Effector memory CD4-positive, alpha-beta T cell (primary cell): ENCODE data around the gene BLOC1S3.

Experiments used
- DNase-seq, 3 donors: peaks; one replicate each; pipeline ENCODE4 v3.0.0-alpha.2; 2020
- H3K27ac ChIP-seq: 2 replicates; pipeline ENCODE4 v1.7.0; 2013; ENCODE audit warnings: mild to moderate bottlenecking, low read length, moderate library complexity; ENCODE audit not compliant: insufficient read depth, poor library complexity, severe bottlenecking
- H3K27me3 ChIP-seq: replicated peaks from 2 replicates; pipeline ENCODE4 v1.7.0; 2013; ENCODE audit warnings: mild to moderate bottlenecking, low read length; ENCODE audit not compliant: insufficient read depth, control insufficient read depth, poor library complexity, severe bottlenecking
- H3K36me3 ChIP-seq: 2 replicates; pipeline ENCODE4 v1.7.0; 2013; ENCODE audit warnings: mild to moderate bottlenecking, low read length, moderate library complexity; ENCODE audit not compliant: control insufficient read depth, insufficient read depth
- H3K4me1 ChIP-seq: 2 replicates; pipeline ENCODE4 v1.7.0; 2013; ENCODE audit warnings: low read length, mild to moderate bottlenecking; ENCODE audit not compliant: control insufficient read depth, insufficient read depth, poor library complexity, severe bottlenecking
- H3K4me3 ChIP-seq: 2 replicates; pipeline ENCODE4 v1.7.0; 2013; ENCODE audit warnings: low read length, low read depth, mild to moderate bottlenecking; ENCODE audit not compliant: insufficient read depth, poor library complexity, severe bottlenecking
- H3K9me3 ChIP-seq: 2 replicates; pipeline ENCODE4 v1.7.0; 2013; ENCODE audit warnings: mild to moderate bottlenecking, low read length, moderate library complexity; ENCODE audit not compliant: control insufficient read depth
- total RNA-seq, 3 donors: gene quantifications; one replicate each; lab custom pipeline; 2026; lab: John Stamatoyannopoulos, UW

Gene BLOC1S3
- 7.6 to 12.2 (median 8.3) reads per million in 3 donors for total RNA-seq

- Histone ChIP-seq H3K27me3 (no peaks in the 10 kb centered on the region), H3K4me1 (peaks cover 19% of the 10 kb centered on the region), H3K27ac (peak within 1 kb of the TSS; percentile 86), H3K9me3 (no peaks in the 10 kb centered on the region), H3K36me3 (peaks cover 9% of the 10 kb centered on the region), H3K4me3 (peak within 1 kb of the TSS; percentile 81)
- DNase-seq, result peak; percentile 99 to 100 (median 100)
Measured at GRCh38 chr19:45178262-45179071, at the start of gene BLOC1S3. Gene BLOC1S3, plus strand, starts transcription at chr19:45178784. Its CDS starts 513 bp downstream, at chr19:45179297.

GRCh38 chr19:45128806-45129205, 49.8 kb upstream of the BLOC1S3 start:
- DNase-seq, result no peak
- Histone ChIP-seq H3K36me3 (no peaks in the 10 kb centered on the region), H3K27ac (no peak overlapping the region)

GRCh38 chr19:45130236-45130635, 48.3 kb upstream of the BLOC1S3 start:
- no peak for DNase-seq
- H3K9me3 ChIP-seq, result no peaks in the 10 kb centered on the region
- peaks cover 4% of the 10 kb centered on the region for H3K4me1 ChIP-seq
- no peak overlapping the region for H3K27ac ChIP-seq
- no peaks in the 10 kb centered on the region for H3K36me3 ChIP-seq
- no peak overlapping the region for H3K4me3 ChIP-seq
- H3K27me3 ChIP-seq, result no peaks in the 10 kb centered on the region

More at GRCh38 chr19:45128806-45129205, 49.8 kb upstream of the BLOC1S3 start:
- no peaks in the 10 kb centered on the region for H3K27me3 ChIP-seq
- H3K4me1 ChIP-seq, result peaks cover 4% of the 10 kb centered on the region
- H3K9me3 ChIP-seq, result no peaks in the 10 kb centered on the region
- no peak overlapping the region for H3K4me3 ChIP-seq

GRCh38 chr19:45130888-45131615, 47.5 kb upstream of the BLOC1S3 start:
- no peak overlapping the region for H3K4me3 ChIP-seq
- H3K4me1 ChIP-seq, result peaks cover under 1% of the 10 kb centered on the region

GRCh38 chr19:45133661-45134060, 44.9 kb upstream of the BLOC1S3 start:
- H3K4me3 ChIP-seq, result no peak overlapping the region
- DNase-seq, result no peak
- H3K9me3 ChIP-seq, result no peaks in the 10 kb centered on the region
- no peaks in the 10 kb centered on the region for H3K4me1 ChIP-seq
- H3K27me3 ChIP-seq, result no peaks in the 10 kb centered on the region
- H3K27ac ChIP-seq, result no peak overlapping the region
- H3K36me3 ChIP-seq, result no peaks in the 10 kb centered on the region

More at GRCh38 chr19:45130888-45131615, 47.5 kb upstream of the BLOC1S3 start:
- DNase-seq, result no peak
- no peaks in the 10 kb centered on the region for H3K9me3 ChIP-seq
- H3K27me3 ChIP-seq, result no peaks in the 10 kb centered on the region
- no peaks in the 10 kb centered on the region for H3K36me3 ChIP-seq
- H3K27ac ChIP-seq, result no peak overlapping the region

GRCh38 chr19:45135176-45135885, 43.3 kb upstream of the BLOC1S3 start:
- H3K27me3 ChIP-seq, result no peaks in the 10 kb centered on the region
- H3K4me3 ChIP-seq, result no peak overlapping the region
- H3K27ac ChIP-seq, result no peak overlapping the region
- DNase-seq, result no peak
- no peaks in the 10 kb centered on the region for H3K36me3 ChIP-seq
- no peaks in the 10 kb centered on the region for H3K9me3 ChIP-seq
- no peaks in the 10 kb centered on the region for H3K4me1 ChIP-seq

GRCh38 chr19:45136507-45137178, 41.9 kb upstream of the BLOC1S3 start:
- Histone ChIP-seq H3K4me1 (no peaks in the 10 kb centered on the region), H3K36me3 (peaks cover 10% of the 10 kb centered on the region), H3K9me3 (no peaks in the 10 kb centered on the region), H3K27ac (no peak overlapping the region), H3K4me3 (no peak overlapping the region), H3K27me3 (no peaks in the 10 kb centered on the region)
- no peak for DNase-seq

GRCh38 chr19:45137179-45137761, 41.3 kb upstream of the BLOC1S3 start:
- Histone ChIP-seq H3K9me3 (no peaks in the 10 kb centered on the region), H3K4me1 (no peaks in the 10 kb centered on the region), H3K4me3 (no peak overlapping the region), H3K27ac (no peak overlapping the region), H3K36me3 (peaks cover 17% of the 10 kb centered on the region), H3K27me3 (no peaks in the 10 kb centered on the region)
- no peak for DNase-seq

- H3K4me1 ChIP-seq, result no peaks in the 10 kb centered on the region
- H3K27me3 ChIP-seq, result no peaks in the 10 kb centered on the region
- H3K9me3 ChIP-seq, result no peaks in the 10 kb centered on the region
- H3K4me3 ChIP-seq, result no peak overlapping the region
- H3K27ac ChIP-seq, result no peak overlapping the region
- DNase-seq, result no peak
- H3K36me3 ChIP-seq, result peaks cover 25% of the 10 kb centered on the region
Measured at GRCh38 chr19:45138303-45138751, 40.3 kb upstream of the BLOC1S3 start.
